GM13976 (cell line): ENCODE results near the gene BLTP2.
"Not testable (repeated sequence)": the region's sequence is repeated elsewhere in the genome, so short reads cannot be mapped to it uniquely, and the experiment has no call there.

Experiments
- DNase-seq: peaks from one replicate; pipeline ENCODE4 v3.0.0; 2012; ENCODE audit warnings: low spot score
- in situ Hi-C: fragments of 300-500 bp; cut with MboI; formaldehyde crosslinking; loops from one replicate; pipeline ENCODE4 v1.12.0; 2022; ENCODE audit warnings: low sequenced_read_pairs, mixed read lengths, inconsistent platforms; ENCODE audit not compliant: unreplicated experiment
- TF ChIP-seq, protein P1 (sequence below): IDR thresholded peaks from 2 replicates; pipeline ENCODE4 v1.5.1; 2012; ENCODE audit warnings: borderline replicate concordance, mild to moderate bottlenecking; ENCODE audit not compliant: insufficient read depth; ENCODE audit errors: extremely low read depth, missing control alignments, control extremely low read depth

The BLTP2 gene

DNA sequence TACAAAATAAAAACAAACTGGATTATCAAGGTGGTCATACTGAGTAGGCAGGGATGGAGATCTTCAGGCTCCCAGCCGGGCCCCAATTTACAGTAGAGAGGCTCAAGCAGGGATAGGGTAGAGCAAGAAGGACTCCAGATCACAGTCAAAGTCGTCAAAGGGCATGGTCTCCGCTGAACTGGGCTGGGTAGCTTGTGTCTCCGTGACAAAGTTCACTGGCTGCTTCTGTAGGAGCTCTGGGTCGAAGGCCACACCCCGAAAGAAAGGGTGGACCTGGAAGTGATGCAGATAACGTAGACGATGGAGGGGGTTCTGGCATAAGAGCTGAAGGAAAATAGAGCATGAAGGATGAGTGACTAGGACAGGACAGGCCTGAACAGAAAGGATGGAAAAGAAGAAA is 34.6 kb downstream of the BLTP2 start:
- DNase-seq = no peak
- TF ChIP-seq, protein P1, sequence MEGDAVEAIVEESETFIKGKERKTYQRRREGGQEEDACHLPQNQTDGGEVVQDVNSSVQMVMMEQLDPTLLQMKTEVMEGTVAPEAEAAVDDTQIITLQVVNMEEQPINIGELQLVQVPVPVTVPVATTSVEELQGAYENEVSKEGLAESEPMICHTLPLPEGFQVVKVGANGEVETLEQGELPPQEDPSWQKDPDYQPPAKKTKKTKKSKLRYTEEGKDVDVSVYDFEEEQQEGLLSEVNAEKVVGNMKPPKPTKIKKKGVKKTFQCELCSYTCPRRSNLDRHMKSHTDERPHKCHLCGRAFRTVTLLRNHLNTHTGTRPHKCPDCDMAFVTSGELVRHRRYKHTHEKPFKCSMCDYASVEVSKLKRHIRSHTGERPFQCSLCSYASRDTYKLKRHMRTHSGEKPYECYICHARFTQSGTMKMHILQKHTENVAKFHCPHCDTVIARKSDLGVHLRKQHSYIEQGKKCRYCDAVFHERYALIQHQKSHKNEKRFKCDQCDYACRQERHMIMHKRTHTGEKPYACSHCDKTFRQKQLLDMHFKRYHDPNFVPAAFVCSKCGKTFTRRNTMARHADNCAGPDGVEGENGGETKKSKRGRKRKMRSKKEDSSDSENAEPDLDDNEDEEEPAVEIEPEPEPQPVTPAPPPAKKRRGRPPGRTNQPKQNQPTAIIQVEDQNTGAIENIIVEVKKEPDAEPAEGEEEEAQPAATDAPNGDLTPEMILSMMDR = no peak
- in situ Hi-C loops = no loop called here

DNA sequence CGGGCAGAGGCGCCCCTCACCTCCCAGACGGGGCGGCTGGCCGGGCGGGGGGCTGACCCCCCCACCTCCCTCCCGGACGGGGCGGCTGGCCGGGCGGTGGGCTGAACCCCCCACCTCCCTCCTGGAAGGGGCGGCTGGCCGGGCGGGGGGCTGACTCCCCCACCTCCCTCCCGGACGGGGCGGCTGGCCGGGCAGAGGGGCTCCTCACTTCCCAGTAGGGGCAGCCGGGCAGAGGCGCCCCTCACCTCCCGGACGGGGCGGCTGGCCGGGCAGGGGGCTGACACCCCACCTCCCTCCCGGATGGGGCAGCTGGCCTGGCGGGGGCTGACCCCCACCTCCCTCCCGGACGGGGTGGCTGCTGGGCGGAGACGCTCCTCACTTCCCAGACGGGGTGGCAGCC is 40.9 kb downstream of the BLTP2 start:
- DNase-seq, in situ Hi-C loops: not testable (repeated sequence)

DNA sequence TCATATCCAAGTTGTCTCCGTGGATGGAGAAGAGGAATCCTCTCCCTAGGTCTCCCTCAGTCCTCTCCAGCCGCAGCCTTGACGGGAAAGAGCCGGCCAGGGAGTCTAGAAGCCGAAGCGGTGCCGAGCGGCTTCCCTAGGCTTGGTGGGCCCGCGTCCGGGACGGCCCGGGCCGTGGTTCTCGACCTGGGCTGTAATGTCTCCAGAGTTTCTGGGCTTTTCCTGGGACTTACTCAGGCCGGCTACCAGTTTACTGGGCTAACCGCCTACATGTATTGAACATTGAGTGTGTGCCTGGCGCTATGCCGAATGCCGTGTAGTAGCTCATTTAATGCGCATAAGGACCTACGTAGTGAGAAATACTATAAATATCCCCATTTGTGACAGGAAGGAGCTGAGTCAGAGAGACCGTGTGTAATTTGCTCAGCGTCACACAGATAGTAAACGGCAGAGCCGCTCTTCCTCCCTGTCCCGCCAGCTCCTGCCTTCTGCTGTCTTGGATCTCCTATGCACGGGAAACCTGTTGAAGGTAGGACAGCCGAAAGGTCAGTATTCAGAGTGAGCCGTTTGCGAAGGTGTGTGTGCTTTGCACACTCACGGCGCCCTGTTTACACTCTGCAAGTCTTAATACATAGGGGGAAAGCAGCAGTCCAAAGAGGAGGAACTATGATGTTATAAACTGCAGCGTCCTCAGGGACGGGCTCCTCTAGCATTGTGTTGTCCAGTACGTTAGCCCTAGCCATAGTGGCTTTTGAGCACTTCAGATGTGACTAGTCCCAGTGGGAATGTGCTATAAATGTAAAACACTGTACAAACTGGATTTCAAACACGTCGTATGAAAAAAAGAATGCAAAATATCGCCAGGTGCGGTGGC is 45.4 kb downstream of the BLTP2 start:
- in situ Hi-C loops = no loop called here
- DNase-seq = peak; percentile 80
- TF ChIP-seq, protein P1 = no peak

DNA sequence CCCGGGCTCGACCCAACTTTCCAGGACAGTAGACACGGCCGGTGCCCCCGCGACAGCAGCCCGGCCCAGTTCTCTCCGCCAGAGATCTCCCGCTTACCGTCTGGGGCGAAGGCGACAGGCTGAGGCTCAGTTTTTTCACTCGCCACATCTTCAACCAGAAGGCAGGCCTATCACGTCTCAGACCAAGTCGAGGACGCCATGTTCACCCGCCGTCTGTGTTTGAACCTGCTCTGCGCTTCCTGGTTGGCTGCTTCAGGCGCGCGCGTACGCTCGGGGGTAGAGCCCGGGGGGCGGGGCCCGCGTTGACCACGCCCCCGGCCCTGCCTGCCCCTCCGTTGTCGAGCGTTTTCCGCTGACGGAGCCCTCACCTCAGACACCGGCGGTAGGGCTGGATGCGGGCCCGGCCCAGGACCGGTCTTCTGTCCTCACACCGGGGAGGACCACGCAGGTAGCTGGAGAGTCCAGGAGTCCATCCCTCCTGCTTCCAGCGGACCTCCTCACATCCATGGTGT is 46.1 kb downstream of the BLTP2 start, which contains the start of gene SPAG5:
TSS of gene SPAG5 (minus strand) at position 227 of the 512 bp plus-strand sequence. CDS start at position 148, 79 bp downstream.
- peak; percentile 99 for DNase-seq
- in situ Hi-C loops = no loop called here
- TF ChIP-seq, protein P1 = no peak

DNA sequence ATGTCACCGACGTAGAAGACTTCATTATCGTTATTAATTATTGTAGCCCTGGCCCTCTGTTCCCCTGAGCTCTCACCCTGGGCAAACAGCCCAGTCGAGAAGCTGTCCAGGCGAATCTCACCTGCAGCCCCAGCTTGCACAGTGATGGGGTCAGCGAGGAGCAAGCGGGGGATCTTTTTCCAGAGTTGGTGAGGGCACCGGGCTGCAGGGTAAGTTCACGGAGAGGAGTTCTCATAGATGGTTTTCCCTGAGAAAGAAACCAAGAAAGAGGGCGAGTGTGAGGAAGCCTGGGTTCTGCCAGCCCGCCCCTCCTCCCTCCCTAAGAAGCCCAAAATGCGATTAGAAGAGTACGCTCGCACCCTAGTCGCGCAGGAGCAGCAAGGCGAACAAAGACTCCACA is 46.6 kb downstream of the BLTP2 start:
- in situ Hi-C loops = no loop called here
- no peak for DNase-seq
- TF ChIP-seq, protein P1 = no peak

DNA sequence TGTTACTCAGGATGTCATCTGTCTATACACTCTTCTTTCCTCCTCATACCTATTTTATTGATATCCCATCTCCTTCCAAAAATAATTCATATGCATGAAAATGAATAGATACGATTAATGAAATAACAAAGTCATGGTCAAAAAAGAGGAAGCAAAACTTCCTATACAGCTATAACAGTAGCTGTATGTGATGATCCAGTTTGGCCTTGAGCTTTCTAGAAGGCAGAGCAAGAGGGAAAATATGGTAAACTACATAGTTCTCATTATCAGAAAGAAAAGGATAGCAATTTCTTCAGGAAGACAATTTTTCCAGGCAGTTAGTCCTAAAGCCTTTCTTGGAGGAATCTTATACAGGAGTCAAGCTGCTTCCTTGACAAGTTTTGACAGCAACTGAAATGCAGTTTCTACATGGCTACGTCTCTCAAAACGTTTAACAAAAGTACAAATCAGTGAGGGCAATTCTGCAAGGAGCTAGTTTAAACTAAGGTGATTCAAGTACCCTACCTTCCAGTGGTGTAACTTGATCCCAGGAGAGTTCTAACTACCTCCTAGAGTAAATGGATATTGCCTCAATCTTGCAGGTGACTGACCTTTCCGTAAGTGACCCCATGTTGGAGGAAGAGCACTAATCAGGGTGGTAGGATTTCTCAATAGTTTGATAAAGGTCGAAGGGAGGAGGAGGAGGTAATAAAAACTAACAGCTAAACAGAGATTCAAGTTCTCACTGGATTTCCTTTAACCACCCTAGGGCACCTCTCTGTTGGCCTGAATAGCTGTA is 47.2 kb downstream of the BLTP2 start:
- TF ChIP-seq, protein P1 = no peak
- in situ Hi-C loops = no loop called here
- DNase-seq = peak; percentile 35
